HepG2 (cell line): ENCODE measurements around the gene PRDX3. TPM values are rescaled to one million over a fixed set of nuclear protein-coding genes. Genes with fewer than 3 reads are reported as not detected.

Experiments used
- HNF4G ChIP-seq, 2 experiments: sonication (generic) in 1 of 2; formaldehyde crosslinking in 1 of 2; IDR thresholded peaks; 2 replicates each; pipeline versions ENCODE4 v1.4.0 to v1.6.1; 2011 to 2020; ENCODE audit warnings: borderline replicate concordance in 2 of 2, low read depth in 2 of 2, mild to moderate bottlenecking in 2 of 2, low read length in 1 of 2, missing genetic modification reagents in 1 of 2, moderate library complexity in 1 of 2
- HOXA9 ChIP-seq: sonication (generic); formaldehyde crosslinking; IDR thresholded peaks from 2 replicates; pipeline ENCODE4 v1.8.1; 2022; ENCODE audit warnings: missing genetic modification reagents, mild to moderate bottlenecking, moderate library complexity, borderline replicate concordance
- JDP2 ChIP-seq: sonication (generic); formaldehyde crosslinking; IDR thresholded peaks from 2 replicates; pipeline ENCODE4 v1.8.1; 2022; ENCODE audit warnings: missing genetic modification reagents, borderline replicate concordance
- KLF13 ChIP-seq: sonication (generic); formaldehyde crosslinking; IDR thresholded peaks from 2 replicates; pipeline ENCODE4 v1.4.0; 2020; ENCODE audit warnings: mild to moderate bottlenecking, missing genetic modification reagents
- MTA1 ChIP-seq: sonication (generic); formaldehyde crosslinking; IDR thresholded peaks from 2 replicates; pipeline ENCODE4 v1.4.0; 2020; ENCODE audit warnings: missing genetic modification reagents, mild to moderate bottlenecking, borderline replicate concordance
- NCOA2 ChIP-seq: sonication (generic); formaldehyde crosslinking; IDR thresholded peaks from 2 replicates; pipeline ENCODE4 v1.8.0; 2022; ENCODE audit warnings: inconsistent platforms
- NFKBIZ ChIP-seq: IDR thresholded peaks from 2 replicates; pipeline ENCODE4 v1.6.1; 2018; ENCODE audit warnings: missing genetic modification reagents, missing compliant biosample characterization
- NKX3-1 ChIP-seq: sonication (generic); formaldehyde crosslinking; IDR thresholded peaks from 2 replicates; pipeline ENCODE4 v1.5.0; 2020; ENCODE audit warnings: missing genetic modification reagents
- NR1H2 ChIP-seq: sonication (generic); formaldehyde crosslinking; IDR thresholded peaks from 2 replicates; pipeline ENCODE4 v1.8.1; 2022; ENCODE audit warnings: low read depth, missing genetic modification reagents, borderline replicate concordance
- PRPF4 ChIP-seq: fragments of 200-400 bp; formaldehyde crosslinking; IDR thresholded peaks from 2 replicates; pipeline ENCODE4 v1.6.1; 2016; ENCODE audit warnings: low read length, low read depth; ENCODE audit not compliant: poor library complexity, severe bottlenecking
- YY1 ChIP-seq: IDR thresholded peaks from 2 replicates; pipeline ENCODE4 v1.6.1; 2011; ENCODE audit warnings: low read length, low read depth, moderate library complexity, mild to moderate bottlenecking; ENCODE audit not compliant: insufficient read depth, insufficient replicate concordance
- ZNF143 ChIP-seq: sonication (generic); formaldehyde crosslinking; IDR thresholded peaks from 2 replicates; pipeline ENCODE4 v1.4.0; 2020; ENCODE audit warnings: missing genetic modification reagents
- ZNF224 ChIP-seq: sonication (generic); formaldehyde crosslinking; IDR thresholded peaks from 2 replicates; pipeline ENCODE4 v1.5.0; 2020; ENCODE audit warnings: mild to moderate bottlenecking, missing genetic modification reagents
- ZNF230 ChIP-seq: sonication (generic); formaldehyde crosslinking; IDR thresholded peaks from 2 replicates; pipeline ENCODE4 v1.4.0; 2020; ENCODE audit warnings: mild to moderate bottlenecking, missing genetic modification reagents
- ZNF253 ChIP-seq: sonication (generic); formaldehyde crosslinking; IDR thresholded peaks from 2 replicates; pipeline ENCODE4 v1.8.0; 2022; ENCODE audit warnings: mild to moderate bottlenecking, missing genetic modification reagents, borderline replicate concordance
- ZNF564 ChIP-seq: sonication (generic); formaldehyde crosslinking; IDR thresholded peaks from 2 replicates; pipeline ENCODE4 v1.8.1; 2023; ENCODE audit warnings: mild to moderate bottlenecking, missing genetic modification reagents
- ZNF589 ChIP-seq: sonication (generic); formaldehyde crosslinking; conservative IDR thresholded peaks from 2 replicates; pipeline ENCODE4 v1.8.0; 2022; ENCODE audit warnings: mild to moderate bottlenecking, moderate library complexity, missing genetic modification reagents
- ZNF737 ChIP-seq: sonication (generic); formaldehyde crosslinking; IDR thresholded peaks from 2 replicates; pipeline ENCODE4 v1.5.0; 2020; ENCODE audit warnings: missing genetic modification reagents, mild to moderate bottlenecking, borderline replicate concordance
- ZSCAN9 ChIP-seq: IDR thresholded peaks from 2 replicates; pipeline ENCODE4 v1.6.1; 2016; ENCODE audit warnings: borderline replicate concordance
- polyA plus RNA-seq, 8 experiments: library from polyadenylated mRNA; depleted of rRNA in 3 of 8; stranded (reverse) in 7 of 8; unstranded in 1 of 8; fragments of >200 nt; fragmentation: Illumina TruSeq in 4 of 8; extraction: Trizol in 4 of 8; gene quantifications; 2 replicates each; pipeline versions ENCODE4 v1.2.1 to v1.2.3, GENCODE V29; 2011 to 2016; ENCODE audit warnings: low read depth in 4 of 8, missing spikeins in 1 of 8, mixed read lengths in 1 of 8; ENCODE audit not compliant: insufficient read depth in 1 of 8
- total RNA-seq, 5 experiments: library from RNA; depleted of rRNA; stranded (reverse); fragments of >200 nt; fragmentation: Illumina TruSeq; extraction: Trizol; gene quantifications; 2 replicates each; pipeline ENCODE4 v1.2.3, GENCODE V29; 2016; ENCODE audit warnings: low read depth in 1 of 5
- TF ChIP-seq, protein P1 (sequence below): sonication (generic); formaldehyde crosslinking; IDR thresholded peaks from 2 replicates; pipeline ENCODE4 v1.5.1; 2020; ENCODE audit warnings: mild to moderate bottlenecking, missing genetic modification reagents, moderate library complexity

Gene PRDX3
- total and polyA plus RNA-seq, 2 of the 13 experiments (the other 11 are each of a cell fraction or from before 2014, with no cell fraction given), result 407 to 565 TPM

DNA sequence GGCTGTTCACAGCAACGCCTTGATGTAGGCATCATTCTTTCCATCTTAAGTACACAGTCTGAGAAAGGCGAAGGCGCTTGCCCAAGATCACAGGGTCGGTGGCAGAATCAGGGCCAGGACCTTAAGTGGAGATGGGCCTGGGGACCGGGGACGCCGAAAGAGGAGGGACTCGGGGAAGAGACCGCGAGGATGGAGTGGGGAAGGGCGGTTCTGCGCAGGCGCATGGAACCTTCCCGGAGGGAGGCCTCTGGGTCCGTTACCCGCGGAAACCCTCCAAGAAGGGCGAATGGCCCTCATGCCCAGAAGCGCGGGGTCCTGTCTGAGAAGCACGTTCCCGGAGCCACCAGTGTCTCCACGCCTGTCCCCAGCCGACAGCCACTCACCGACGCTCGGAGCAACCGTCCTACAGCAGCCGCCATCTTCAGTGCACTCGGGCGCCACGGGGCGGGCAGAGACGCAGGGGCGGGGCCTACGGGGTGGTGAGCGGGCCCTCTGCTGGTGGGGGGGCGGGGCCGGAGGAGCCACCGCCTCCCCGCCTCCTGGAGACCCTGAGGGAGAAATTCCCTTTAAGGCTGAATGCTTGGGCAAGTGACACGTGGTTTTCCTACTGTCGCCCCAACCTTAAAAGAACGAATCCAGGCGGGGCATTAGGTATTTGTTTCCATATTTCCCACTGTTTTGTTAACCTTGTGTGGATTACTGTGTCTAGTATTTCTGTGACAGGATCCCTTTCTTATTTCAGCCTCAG, at the start of gene PRDX3 (continued):
- TF ChIP-seq MTA1 (no peak; the same call in 1 of the 2 replicates), NKX3-1 (CRISPR knock-in tag) (0 out of 2 replicates have a peak, but pooled peaks have one; percentile 66), KLF13 (CRISPR knock-in tag) (peak; percentile 81; the same call in 1 of the 2 replicates), ZSCAN9 (CRISPR knock-in tag) (no peak; the same call in 1 of the 2 replicates), ZNF564 (CRISPR knock-in tag) (peak; percentile 55; the same call in 1 of the 2 replicates), HNF4G (IDR thresholded peaks at IDR 0.05; ENCODE audit: borderline replicate concordance, low read depth, low read length) (no peak), HNF4G (CRISPR knock-in tag; IDR thresholded peaks at IDR 0.05; ENCODE audit: borderline replicate concordance, low read depth) (peak; percentile 20; the same call in 1 of the 2 replicates), YY1 (peak; percentile 95), ZNF224 (CRISPR knock-in tag) (0 out of 2 replicates have a peak, but pooled peaks have one; percentile 50), ZNF253 (CRISPR knock-in tag) (no peak), ZNF143 (CRISPR knock-in tag) (no peak; the same call in 1 of the 2 replicates), JDP2 (CRISPR knock-in tag) (no peak), NCOA2 (CRISPR knock-in tag) (peak; percentile 13; the same call in 1 of the 2 replicates), PRPF4 (no peak), NR1H2 (no peak), ZNF230 (CRISPR knock-in tag) (no peak), ZNF589 (peak; percentile 81; the same call in 1 of the 2 replicates), ZNF737 (CRISPR knock-in tag) (no peak), HOXA9 (CRISPR knock-in tag) (no peak), NFKBIZ (CRISPR knock-in tag) (peak; percentile 10; the same call in 1 of the 2 replicates)
- TF ChIP-seq, protein P1, sequence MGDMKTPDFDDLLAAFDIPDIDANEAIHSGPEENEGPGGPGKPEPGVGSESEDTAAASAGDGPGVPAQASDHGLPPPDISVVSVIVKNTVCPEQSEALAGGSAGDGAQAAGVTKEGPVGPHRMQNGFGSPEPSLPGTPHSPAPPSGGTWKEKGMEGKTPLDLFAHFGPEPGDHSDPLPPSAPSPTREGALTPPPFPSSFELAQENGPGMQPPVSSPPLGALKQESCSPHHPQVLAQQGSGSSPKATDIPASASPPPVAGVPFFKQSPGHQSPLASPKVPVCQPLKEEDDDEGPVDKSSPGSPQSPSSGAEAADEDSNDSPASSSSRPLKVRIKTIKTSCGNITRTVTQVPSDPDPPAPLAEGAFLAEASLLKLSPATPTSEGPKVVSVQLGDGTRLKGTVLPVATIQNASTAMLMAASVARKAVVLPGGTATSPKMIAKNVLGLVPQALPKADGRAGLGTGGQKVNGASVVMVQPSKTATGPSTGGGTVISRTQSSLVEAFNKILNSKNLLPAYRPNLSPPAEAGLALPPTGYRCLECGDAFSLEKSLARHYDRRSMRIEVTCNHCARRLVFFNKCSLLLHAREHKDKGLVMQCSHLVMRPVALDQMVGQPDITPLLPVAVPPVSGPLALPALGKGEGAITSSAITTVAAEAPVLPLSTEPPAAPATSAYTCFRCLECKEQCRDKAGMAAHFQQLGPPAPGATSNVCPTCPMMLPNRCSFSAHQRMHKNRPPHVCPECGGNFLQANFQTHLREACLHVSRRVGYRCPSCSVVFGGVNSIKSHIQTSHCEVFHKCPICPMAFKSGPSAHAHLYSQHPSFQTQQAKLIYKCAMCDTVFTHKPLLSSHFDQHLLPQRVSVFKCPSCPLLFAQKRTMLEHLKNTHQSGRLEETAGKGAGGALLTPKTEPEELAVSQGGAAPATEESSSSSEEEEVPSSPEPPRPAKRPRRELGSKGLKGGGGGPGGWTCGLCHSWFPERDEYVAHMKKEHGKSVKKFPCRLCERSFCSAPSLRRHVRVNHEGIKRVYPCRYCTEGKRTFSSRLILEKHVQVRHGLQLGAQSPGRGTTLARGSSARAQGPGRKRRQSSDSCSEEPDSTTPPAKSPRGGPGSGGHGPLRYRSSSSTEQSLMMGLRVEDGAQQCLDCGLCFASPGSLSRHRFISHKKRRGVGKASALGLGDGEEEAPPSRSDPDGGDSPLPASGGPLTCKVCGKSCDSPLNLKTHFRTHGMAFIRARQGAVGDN, result peak; percentile 90
